ENCODE measurements around the gene ARL13B.
"Not testable (repeated sequence)": the region's sequence is repeated elsewhere in the genome, so short reads cannot be mapped to it uniquely, and the experiment has no call there.

- not testable (repeated sequence) for TF ChIP-seq CTCF (IDR thresholded peaks at IDR 0.05; ENCODE audit: low read length); EZH2 (IDR thresholded peaks at IDR 0.05; ENCODE audit: borderline replicate concordance, low read length)
Observed at GRCh38 chr3:93965106-93965505, 14.8 kb upstream of the ARL13B start.
